Epidermal melanocyte (primary cell): ENCODE results near the gene SEMA6B.
A peak's percentile ranks its signal among the peaks of the same experiment; 100 is the strongest.
"Not testable (repeated sequence)": the region's sequence is repeated elsewhere in the genome, so short reads cannot be mapped to it uniquely, and the experiment has no call there.

Experiments used
- DNase-seq: peaks from one replicate; pipeline ENCODE4 v3.0.0; 2011; ENCODE audit warnings: low spot score; ENCODE audit not compliant: insufficient read length

SEMA6B gene

GRCh38 chr19:4575267-4576015, 16.0 kb upstream of the SEMA6B start:
- peak; percentile 87 for DNase-seq

GRCh38 chr19:4573682-4574081, 14.2 kb upstream of the SEMA6B start:
- no peak for DNase-seq

- DNase-seq, result no peak
These were observed 11.9 kb upstream of the SEMA6B start for GRCh38 chr19:4571305-4571917.

GRCh38 chr19:4570916-4571304, 11.4 kb upstream of the SEMA6B start:
- DNase-seq, result no peak

- DNase-seq, result no peak
These were observed 10.9 kb upstream of the SEMA6B start for GRCh38 chr19:4570402-4570801.

- DNase-seq, result no peak
These were observed 9.4 kb upstream of the SEMA6B start for GRCh38 chr19:4568886-4569285.

- no peak for DNase-seq
These were observed 8.1 kb upstream of the SEMA6B start for GRCh38 chr19:4567584-4568071.

GRCh38 chr19:4566402-4567051, 7.0 kb upstream of the SEMA6B start:
- no peak for DNase-seq

GRCh38 chr19:4563562-4563961, 4.1 kb upstream of the SEMA6B start:
- DNase-seq, result not testable (repeated sequence)

GRCh38 chr19:4562085-4562484, 2.6 kb upstream of the SEMA6B start:
- DNase-seq, result not testable (repeated sequence)

GRCh38 chr19:4557971-4558941, 1.2 kb downstream of the SEMA6B start:
- DNase-seq, result no peak

- DNase-seq, result no peak
These were observed 2.1 kb downstream of the SEMA6B start for GRCh38 chr19:4557144-4557970.

GRCh38 chr19:4556597-4557127, 2.8 kb downstream of the SEMA6B start:
- DNase-seq, result no peak

- no peak for DNase-seq
These were observed 3.6 kb downstream of the SEMA6B start for GRCh38 chr19:4555657-4556561.

- no peak for DNase-seq
These were observed 4.8 kb downstream of the SEMA6B start for GRCh38 chr19:4554717-4555116.

- DNase-seq, result peak; percentile 15
These were observed 5.7 kb downstream of the SEMA6B start for GRCh38 chr19:4553775-4554174.

- no peak for DNase-seq
These were observed 6.3 kb downstream of the SEMA6B start for GRCh38 chr19:4553092-4553695.

GRCh38 chr19:4552525-4552819, 7.0 kb downstream of the SEMA6B start:
- no peak for DNase-seq
